ENCODE measurements around the gene CNTNAP5. TPM values are rescaled to one million over a fixed set of nuclear protein-coding genes. Genes with fewer than 3 reads are reported as not detected.

Gene CNTNAP5
- total RNA-seq, 1 donor from 2014 or later: not detected

GRCh38 chr2:124032799-124033198, 7.7 kb downstream of the CNTNAP5 start:
- no peak for DNase-seq (ENCODE audit: extremely low spot score, unreplicated experiment)
- Mint-ChIP-seq H3K9me3 (ENCODE audit: unreplicated experiment) (peaks cover 8% of the 10 kb centered on the region), H3K27me3 (ENCODE audit: unreplicated experiment) (no peaks in the 10 kb centered on the region), H3K4me3 (ENCODE audit: unreplicated experiment) (no peak overlapping the region), H3K36me3 (ENCODE audit: unreplicated experiment) (no peaks in the 10 kb centered on the region), H3K27ac (ENCODE audit: unreplicated experiment) (no peak overlapping the region), H3K4me1 (ENCODE audit: unreplicated experiment) (no peaks in the 10 kb centered on the region)
- TF ChIP-seq CTCF (IDR thresholded peaks at IDR 0.05): no peak

- DNase-seq (ENCODE audit: extremely low spot score, unreplicated experiment): no peak
- TF ChIP-seq CTCF (IDR thresholded peaks at IDR 0.05): no peak
- no peaks in the 10 kb centered on the region for H3K36me3 Mint-ChIP-seq (ENCODE audit: unreplicated experiment)
- H3K4me3 Mint-ChIP-seq (ENCODE audit: unreplicated experiment): no peak overlapping the region
- H3K27ac Mint-ChIP-seq (ENCODE audit: unreplicated experiment): no peak overlapping the region
- H3K9me3 Mint-ChIP-seq (ENCODE audit: unreplicated experiment): peaks cover 8% of the 10 kb centered on the region
- H3K4me1 Mint-ChIP-seq (ENCODE audit: unreplicated experiment): no peaks in the 10 kb centered on the region
- H3K27me3 Mint-ChIP-seq (ENCODE audit: unreplicated experiment): no peaks in the 10 kb centered on the region
Measured at GRCh38 chr2:124034265-124034664, 9.2 kb downstream of the CNTNAP5 start.

GRCh38 chr2:124035001-124035400, 9.9 kb downstream of the CNTNAP5 start:
- DNase-seq (ENCODE audit: extremely low spot score, unreplicated experiment): no peak
- H3K4me1 Mint-ChIP-seq (ENCODE audit: unreplicated experiment): no peaks in the 10 kb centered on the region
- H3K27ac Mint-ChIP-seq (ENCODE audit: unreplicated experiment): no peak overlapping the region
- H3K36me3 Mint-ChIP-seq (ENCODE audit: unreplicated experiment): no peaks in the 10 kb centered on the region
- peaks cover 8% of the 10 kb centered on the region for H3K9me3 Mint-ChIP-seq (ENCODE audit: unreplicated experiment)
- TF ChIP-seq CTCF (IDR thresholded peaks at IDR 0.05): no peak
- no peaks in the 10 kb centered on the region for H3K27me3 Mint-ChIP-seq (ENCODE audit: unreplicated experiment)
- H3K4me3 Mint-ChIP-seq (ENCODE audit: unreplicated experiment): no peak overlapping the region

- no peak for TF ChIP-seq CTCF (IDR thresholded peaks at IDR 0.05)
- Mint-ChIP-seq H3K27ac (ENCODE audit: unreplicated experiment) (no peak overlapping the region), H3K27me3 (ENCODE audit: unreplicated experiment) (no peaks in the 10 kb centered on the region), H3K4me1 (ENCODE audit: unreplicated experiment) (no peaks in the 10 kb centered on the region), H3K9me3 (ENCODE audit: unreplicated experiment) (peaks cover 24% of the 10 kb centered on the region), H3K4me3 (ENCODE audit: unreplicated experiment) (no peak overlapping the region), H3K36me3 (ENCODE audit: unreplicated experiment) (no peaks in the 10 kb centered on the region)
- DNase-seq (ENCODE audit: extremely low spot score, unreplicated experiment): no peak
Measured at GRCh38 chr2:124039032-124039431, 13.9 kb downstream of the CNTNAP5 start.

GRCh38 chr2:124039762-124040291, 14.7 kb downstream of the CNTNAP5 start:
- DNase-seq (ENCODE audit: extremely low spot score, unreplicated experiment): no peak
- Mint-ChIP-seq H3K27me3 (ENCODE audit: unreplicated experiment) (no peaks in the 10 kb centered on the region), H3K9me3 (ENCODE audit: unreplicated experiment) (peaks cover 31% of the 10 kb centered on the region), H3K4me3 (ENCODE audit: unreplicated experiment) (no peak overlapping the region), H3K36me3 (ENCODE audit: unreplicated experiment) (no peaks in the 10 kb centered on the region), H3K4me1 (ENCODE audit: unreplicated experiment) (no peaks in the 10 kb centered on the region), H3K27ac (ENCODE audit: unreplicated experiment) (no peak overlapping the region)
- TF ChIP-seq CTCF (IDR thresholded peaks at IDR 0.05): no peak
